ENCODE results near the gene MYRF. TPM values are rescaled to one million over a fixed set of nuclear protein-coding genes. Genes with fewer than 3 reads are reported as not detected.

Gene MYRF
- total and polyA plus RNA-seq, 9 of the 15 experiments (the other 6 are each of a cell fraction or from before 2014, with no cell fraction given): 2.3 to 25.8 (median 7.1) TPM

DNA sequence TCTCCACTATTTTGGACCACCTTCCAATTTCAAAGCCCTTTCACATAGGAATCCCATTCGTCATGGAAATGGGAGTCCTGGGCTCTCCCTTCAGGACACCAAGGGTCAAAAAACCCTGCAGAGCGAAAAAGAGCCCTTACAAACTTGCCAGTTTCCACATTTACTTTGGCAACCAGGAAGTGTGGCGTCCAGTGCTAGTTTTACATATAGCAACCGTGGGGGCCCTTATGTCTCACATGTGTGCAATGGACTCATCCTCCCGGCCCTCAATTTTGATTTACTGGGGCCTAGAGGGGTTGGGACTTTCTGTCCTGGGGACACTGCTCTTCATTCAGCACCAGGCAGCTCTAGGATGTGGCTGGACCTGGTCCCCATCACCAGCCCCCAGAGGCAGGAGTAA, 38.5 kb upstream of the MYRF start:
- ChIA-PET CTCF (ENCODE audit: low intra/inter-chr PET ratio) (no interaction called here), POLR2A (interaction anchor here (0.7 to 1.4 kb wide), 3 partner anchors 19 to 601 kb away, joined by 3 read pairs; no protein-coding TSS in a partner anchor)
- TF ChIP-seq YBX1 (IDR thresholded peaks at IDR 0.05): no peak
- TF ChIP-seq TOE1 (IDR thresholded peaks at IDR 0.05; ENCODE audit: borderline replicate concordance): no peak
- no peak for TF ChIP-seq TOE1 (CRISPR knock-in tag; IDR thresholded peaks at IDR 0.05; ENCODE audit: borderline replicate concordance, low read depth)
- TF ChIP-seq GABPA (tag; conservative IDR thresholded peaks at IDR 0.05; ENCODE audit: low read depth): no peak
- TF ChIP-seq ATF7 (IDR thresholded peaks at IDR 0.05): no peak
- TF ChIP-seq DNMT1 (IDR thresholded peaks at IDR 0.05): no peak
- TF ChIP-seq MCM3 (IDR thresholded peaks at IDR 0.05): no peak
- no peak for TF ChIP-seq KHSRP (IDR thresholded peaks at IDR 0.05)
- TF ChIP-seq ARID2 (IDR thresholded peaks at IDR 0.05): no peak
- TF ChIP-seq, protein P1, sequence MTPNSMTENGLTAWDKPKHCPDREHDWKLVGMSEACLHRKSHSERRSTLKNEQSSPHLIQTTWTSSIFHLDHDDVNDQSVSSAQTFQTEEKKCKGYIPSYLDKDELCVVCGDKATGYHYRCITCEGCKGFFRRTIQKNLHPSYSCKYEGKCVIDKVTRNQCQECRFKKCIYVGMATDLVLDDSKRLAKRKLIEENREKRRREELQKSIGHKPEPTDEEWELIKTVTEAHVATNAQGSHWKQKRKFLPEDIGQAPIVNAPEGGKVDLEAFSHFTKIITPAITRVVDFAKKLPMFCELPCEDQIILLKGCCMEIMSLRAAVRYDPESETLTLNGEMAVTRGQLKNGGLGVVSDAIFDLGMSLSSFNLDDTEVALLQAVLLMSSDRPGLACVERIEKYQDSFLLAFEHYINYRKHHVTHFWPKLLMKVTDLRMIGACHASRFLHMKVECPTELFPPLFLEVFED (CRISPR knock-in tag; conservative IDR thresholded peaks at IDR 0.05): no peak
- TF ChIP-seq, protein P2, sequence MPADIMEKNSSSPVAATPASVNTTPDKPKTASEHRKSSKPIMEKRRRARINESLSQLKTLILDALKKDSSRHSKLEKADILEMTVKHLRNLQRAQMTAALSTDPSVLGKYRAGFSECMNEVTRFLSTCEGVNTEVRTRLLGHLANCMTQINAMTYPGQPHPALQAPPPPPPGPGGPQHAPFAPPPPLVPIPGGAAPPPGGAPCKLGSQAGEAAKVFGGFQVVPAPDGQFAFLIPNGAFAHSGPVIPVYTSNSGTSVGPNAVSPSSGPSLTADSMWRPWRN (IDR thresholded peaks at IDR 0.05; ENCODE audit: low read depth): no peak
- no peak for TF ChIP-seq ZNF764 (CRISPR knock-in tag; IDR thresholded peaks at IDR 0.05; ENCODE audit: low read depth)
- TF ChIP-seq SLC30A9 (CRISPR knock-in tag; IDR thresholded peaks at IDR 0.05): no peak
- no peak for TF ChIP-seq HMG20B (CRISPR knock-in tag; IDR thresholded peaks at IDR 0.05)
- Histone ChIP-seq H3K27me3 (ENCODE audit: control insufficient read depth in 2 of 2, insufficient read depth in 2 of 2, low read length in 2 of 2) (peaks cover 16 to 73% of the 10 kb centered on the region in 2 experiments; a peak in 4 of 5 replicates), H3K4me3 (no peak overlapping the region), H3K27ac (ENCODE audit: extremely low read depth, low read depth, low read length) (no peak overlapping the region), H3K79me2 (ENCODE audit: control insufficient read depth, insufficient read depth, low read length) (no peaks in the 10 kb centered on the region), H3K9me1 (ENCODE audit: control insufficient read depth, insufficient read depth, low read length) (no peaks in the 10 kb centered on the region), H4K20me1 (replicated peaks; ENCODE audit: control insufficient read depth, insufficient read depth, low read length) (0 out of 2 replicates have a peak, but pooled peaks cover 8% of the 10 kb centered on the region), H3K36me3 (ENCODE audit: control insufficient read depth, insufficient read depth, low read length) (no peaks in the 10 kb centered on the region), H3K4me2 (ENCODE audit: insufficient read depth, low read length) (no peak overlapping the region), H3K9ac (ENCODE audit: insufficient read depth in 1 of 2, low read depth in 2 of 2, low read length in 2 of 2) (no peak overlapping the region), H2AFZ (ENCODE audit: low read depth, low read length) (no peak overlapping the region), H3K4me1 (replicated peaks in 1 of 2; ENCODE audit: control insufficient read depth in 2 of 2, insufficient read depth in 2 of 2, low read length in 2 of 2) (peaks cover 0 to 20% of the 10 kb centered on the region in 2 experiments; a peak in 3 of 5 replicates), H3K9me3 (replicated peaks; ENCODE audit: control insufficient read depth, insufficient read depth, low read depth, low read length) (no peaks in the 10 kb centered on the region)
- DNase-seq (ENCODE audit: extremely low read depth in 1 of 4, low spot score in 3 of 4): no peak
- no TSS peak for BruUV-seq (replicated peaks)
- in situ Hi-C loops (cut with MboI): no loop called here
- FAIRE-seq: no peak
- intact Hi-C loops (cut with micrococcal nuclease): no loop called here
- ATAC-seq: no peak
- 2% methylated on average over 5 of the region's 5 CpGs for WGBS (ENCODE audit: insufficient coverage, low coverage, missing lambda C conversion rate)

Measured in K562 (cell line).